Psoas muscle (tissue), 8 donors: ENCODE measurements around the gene SIRT5. TPM values are rescaled to one million over a fixed set of nuclear protein-coding genes. Genes with fewer than 3 reads are reported as not detected.

Experiments
- ATAC-seq, 4 donors: fragments of 200-7000 bp; cut with Tn5 transposase; one replicate each; pipeline ENCODE4 v1.9.1; 2020; ENCODE audit warnings: moderate library complexity in 3 of 4, mild to moderate bottlenecking in 2 of 4
- DNase-seq, 2 donors: peaks; one replicate each; pipeline ENCODE4 v3.0.0-alpha.2; 2020
- H3K27ac ChIP-seq: fragments of 200-600 bp; one replicate; pipeline ENCODE4 v1.8.0; 2022
- H3K27me3 ChIP-seq, 3 donors: fragments of 200-600 bp in 1 of 3; one replicate each; pipeline versions ENCODE4 v1.6.1 to v1.8.0; 2013 to 2022; ENCODE audit warnings: low read length in 2 of 3, mild to moderate bottlenecking in 2 of 3, moderate library complexity in 1 of 3; ENCODE audit not compliant: insufficient read depth in 3 of 3
- H3K36me3 ChIP-seq, 2 donors: fragments of 200-600 bp in 1 of 2; one replicate each; pipeline versions ENCODE4 v1.6.1 to v1.8.0; 2013 to 2022; ENCODE audit warnings: low read depth in 1 of 2, mild to moderate bottlenecking in 1 of 2, moderate library complexity in 1 of 2; ENCODE audit not compliant: insufficient read depth in 1 of 2
- H3K4me1 ChIP-seq: fragments of 200-600 bp; one replicate; pipeline ENCODE4 v1.8.0; 2022
- H3K4me3 ChIP-seq: fragments of 200-600 bp; one replicate; pipeline ENCODE4 v1.8.0; 2022; ENCODE audit warnings: mild to moderate bottlenecking
- H3K9me3 ChIP-seq: fragments of 200-600 bp; one replicate; pipeline ENCODE4 v1.8.0; 2022
- WGBS, 3 donors: extraction: QIAGEN DNeasy Blood & Tissue Kit; methylation state at CpG; one replicate each; pipeline versions ENCODE4 v1.1.6 to v1.1.7; 2013; 5-methylcytosine and 5-hydroxymethylcytosine counted together
- intact Hi-C, 2 donors: fragments of 100-400 bp; cut with DNase I; formaldehyde crosslinking; loops; one replicate each; pipeline versions ENCODE4 v1.11.0 to v1.14.2; 2022
- polyA plus RNA-seq, 3 donors: library from polyadenylated mRNA; stranded (reverse); fragments of 200-250 nt; gene quantifications; one replicate each; pipeline ENCODE4 v1.2.3, GENCODE V29; 2013
- total RNA-seq, 4 donors: library from RNA; stranded (reverse); fragmentation: NEBNext Ultra II Directional in 2 of 4; extraction: Animal tissue kit (Norgen Biotek cat#: 25700) in 2 of 4; gene quantifications; one replicate each; pipeline versions ENCODE4 v1.2.1 to v1.2.4, GENCODE V29; 2021 to 2023
- TF ChIP-seq, protein P1 (sequence below): fragments of 200-600 bp; IDR thresholded peaks from one replicate; pipeline ENCODE4 v1.8.0; 2022; ENCODE audit warnings: antibody characterized with exemption
- donor health status: healthy with polysubstance abuse.
- donor health status: DM: no; HTN: no; CAD: no; lungs with moderate emphysema.
- donor health status: Bipolar disorder and iron deficiency.
- donor health status: healthy.
- donor health status: DM: yes; HTN: yes; CAD: no.
- donor health status: DM: no; HTN: no; CAD: no.
- donor health status: DM: no; HTN: no; CAD: no.
- donor health status: DM: yes; HTN: yes; CAD: no.

SIRT5 gene
- total and polyA plus RNA-seq, 7 donors: 10.1 to 29.2 (median 19.3) TPM

DNA sequence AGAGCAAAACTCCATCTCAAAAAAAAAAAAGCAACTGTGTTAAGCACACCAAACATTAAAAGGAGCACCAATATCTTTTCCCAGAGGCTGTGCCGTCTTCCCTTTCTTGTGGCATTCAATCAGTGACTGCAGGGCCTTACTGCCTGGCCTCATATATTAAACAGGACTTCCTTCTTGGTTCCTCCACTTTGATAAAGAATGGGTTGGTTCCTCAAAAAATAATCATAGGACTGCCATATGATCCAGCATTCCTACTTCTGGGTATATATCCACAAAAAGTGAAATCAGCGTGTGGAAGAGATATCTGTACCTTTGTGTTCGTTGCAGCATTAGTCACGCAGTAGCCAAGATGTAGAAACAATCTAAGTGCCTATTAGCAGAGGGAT lies 46.7 kb upstream of the SIRT5 start:
- WGBS, 3 donors: 81 to 91% (median 89%) methylated on average over 4 of the region's 4 CpGs
- Histone ChIP-seq H3K9me3 (no peaks in the 10 kb centered on the region), H3K4me1 (peaks cover 45% of the 10 kb centered on the region), H3K4me3 (no peak overlapping the region), H3K27me3 (no peaks in the 10 kb centered on the region), H3K36me3 (no peaks in the 10 kb centered on the region), H3K27ac (peak overlapping the region; percentile 93)
- ATAC-seq (no peak), DNase-seq (no peak)
- intact Hi-C loops: loop anchor here in 1 of 2 donors (2.0 kb wide), 1 partner anchor 41 kb away; the partner anchor contains the start of gene GFOD1
- TF ChIP-seq, protein P1, sequence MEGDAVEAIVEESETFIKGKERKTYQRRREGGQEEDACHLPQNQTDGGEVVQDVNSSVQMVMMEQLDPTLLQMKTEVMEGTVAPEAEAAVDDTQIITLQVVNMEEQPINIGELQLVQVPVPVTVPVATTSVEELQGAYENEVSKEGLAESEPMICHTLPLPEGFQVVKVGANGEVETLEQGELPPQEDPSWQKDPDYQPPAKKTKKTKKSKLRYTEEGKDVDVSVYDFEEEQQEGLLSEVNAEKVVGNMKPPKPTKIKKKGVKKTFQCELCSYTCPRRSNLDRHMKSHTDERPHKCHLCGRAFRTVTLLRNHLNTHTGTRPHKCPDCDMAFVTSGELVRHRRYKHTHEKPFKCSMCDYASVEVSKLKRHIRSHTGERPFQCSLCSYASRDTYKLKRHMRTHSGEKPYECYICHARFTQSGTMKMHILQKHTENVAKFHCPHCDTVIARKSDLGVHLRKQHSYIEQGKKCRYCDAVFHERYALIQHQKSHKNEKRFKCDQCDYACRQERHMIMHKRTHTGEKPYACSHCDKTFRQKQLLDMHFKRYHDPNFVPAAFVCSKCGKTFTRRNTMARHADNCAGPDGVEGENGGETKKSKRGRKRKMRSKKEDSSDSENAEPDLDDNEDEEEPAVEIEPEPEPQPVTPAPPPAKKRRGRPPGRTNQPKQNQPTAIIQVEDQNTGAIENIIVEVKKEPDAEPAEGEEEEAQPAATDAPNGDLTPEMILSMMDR: no peak

DNA sequence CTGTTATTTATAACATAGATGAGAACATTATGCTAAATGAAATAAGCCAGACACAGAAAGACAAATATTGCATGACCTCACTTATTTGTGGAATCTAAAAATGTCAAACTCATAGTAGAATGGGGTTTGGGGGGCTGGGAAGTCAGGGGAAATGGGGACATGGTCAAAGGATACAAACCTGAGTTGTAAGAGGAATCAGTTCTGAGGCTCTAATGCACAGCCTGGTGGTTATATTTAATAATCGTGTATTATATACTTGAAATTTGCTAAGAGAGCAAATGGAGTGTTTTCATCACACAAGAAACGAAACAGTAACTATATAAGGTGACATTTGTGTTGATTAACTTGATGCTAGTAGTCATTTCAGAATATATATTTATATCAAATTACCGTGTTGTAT lies 46.2 kb upstream of the SIRT5 start:
- WGBS, 3 donors: 73 to 78% (median 74%) methylated on average over 3 of the region's 3 CpGs
- no peaks in the 10 kb centered on the region for H3K9me3 ChIP-seq
- DNase-seq: no peak
- peaks cover 39% of the 10 kb centered on the region for H3K4me1 ChIP-seq
- TF ChIP-seq, protein P1: peak; percentile 9
- no peaks in the 10 kb centered on the region for H3K36me3 ChIP-seq
- H3K4me3 ChIP-seq: no peak overlapping the region
- peak overlapping the region; percentile 93 for H3K27ac ChIP-seq
- intact Hi-C loops: no loop called here
- ATAC-seq: no peak
- H3K27me3 ChIP-seq: no peaks in the 10 kb centered on the region

DNA sequence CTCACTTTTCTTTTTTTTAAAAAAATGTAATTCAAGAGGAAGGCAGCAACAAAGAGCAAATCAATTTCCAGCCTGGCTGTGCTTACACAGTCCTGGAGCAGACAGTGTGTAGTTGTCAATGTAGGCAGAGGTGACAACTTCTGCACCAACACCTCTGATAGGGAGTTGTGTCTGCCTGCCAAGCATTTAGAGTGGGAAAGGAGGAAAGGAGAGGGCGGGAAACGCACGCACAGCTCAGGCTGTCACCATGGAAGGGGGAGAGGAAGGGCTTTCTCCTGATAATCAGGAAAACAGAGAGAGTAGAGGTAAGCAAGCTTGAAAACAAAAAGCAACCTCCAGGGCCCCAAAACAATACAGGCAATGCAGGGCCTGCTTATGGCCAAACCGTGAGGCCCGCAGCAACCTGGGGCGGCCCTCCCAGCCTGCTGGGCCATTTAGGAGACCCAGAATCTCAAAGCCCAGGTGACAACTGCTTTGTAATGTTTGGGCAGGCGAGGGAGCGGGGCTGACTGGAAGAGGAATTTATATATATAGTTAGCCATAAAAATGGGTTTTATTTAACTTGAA lies 45.5 kb upstream of the SIRT5 start:
- WGBS, 3 donors: 72 to 77% (median 74%) methylated on average over 8 of the region's 8 CpGs
- no peak for ATAC-seq
- intact Hi-C loops: no loop called here

DNA sequence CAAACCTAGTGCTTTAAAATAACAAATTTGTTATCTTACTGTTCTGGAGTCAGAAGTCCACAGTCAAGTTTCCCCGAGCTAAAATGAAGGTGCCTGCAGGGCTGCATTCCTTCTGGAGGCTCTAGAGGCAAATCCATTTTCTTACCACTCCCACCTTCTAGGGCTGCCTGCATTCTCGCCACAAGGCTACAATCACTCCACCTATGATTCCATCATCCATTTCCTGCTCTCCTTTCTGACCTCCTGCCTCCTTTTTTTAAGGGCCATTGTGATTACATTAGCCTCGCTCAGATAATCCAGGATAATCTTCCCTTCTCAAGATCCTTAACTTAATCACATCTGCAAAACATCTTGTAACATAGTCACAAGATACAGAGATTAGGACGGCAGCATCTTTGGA lies 42.4 kb upstream of the SIRT5 start:
- H3K4me1 ChIP-seq: peaks cover 10% of the 10 kb centered on the region
- H3K27ac ChIP-seq: no peak overlapping the region
- no peaks in the 10 kb centered on the region for H3K27me3 ChIP-seq
- 62 to 76% (median 75%) methylated on average over 4 of the region's 4 CpGs for WGBS, 3 donors
- ATAC-seq (no peak), DNase-seq (no peak)
- no peak overlapping the region for H3K4me3 ChIP-seq
- intact Hi-C loops: no loop called here
- TF ChIP-seq, protein P1: no peak
- no peaks in the 10 kb centered on the region for H3K36me3 ChIP-seq
- no peaks in the 10 kb centered on the region for H3K9me3 ChIP-seq

More for the DNA sequence above, 45.5 kb upstream of the SIRT5 start:
- no peaks in the 10 kb centered on the region for H3K36me3 ChIP-seq
- H3K27ac ChIP-seq: no peak overlapping the region
- H3K9me3 ChIP-seq: no peaks in the 10 kb centered on the region
- H3K27me3 ChIP-seq: no peaks in the 10 kb centered on the region
- peaks cover 34% of the 10 kb centered on the region for H3K4me1 ChIP-seq
- no peak for DNase-seq
- TF ChIP-seq, protein P1: no peak
- H3K4me3 ChIP-seq: no peak overlapping the region

DNA sequence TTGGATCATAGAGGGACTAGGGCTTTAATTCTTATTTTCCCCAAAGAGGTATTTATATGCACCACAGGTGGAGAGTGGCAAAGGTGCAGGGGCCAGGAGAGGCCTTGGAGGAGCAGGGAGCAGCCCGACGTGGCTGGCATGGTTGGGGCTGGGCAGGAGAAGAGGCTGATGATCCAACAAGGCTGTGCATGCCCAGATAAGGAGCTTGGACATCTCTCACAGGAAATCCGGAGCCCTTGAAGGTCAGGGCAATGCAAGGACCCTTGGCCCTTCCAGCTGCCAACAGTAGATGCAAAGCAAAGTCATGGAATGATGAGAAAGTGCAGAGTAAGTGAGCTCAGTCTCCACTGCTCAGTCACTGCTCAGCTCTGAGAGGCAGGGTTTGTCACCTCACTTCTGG lies 39.9 kb upstream of the SIRT5 start:
- no peaks in the 10 kb centered on the region for H3K27me3 ChIP-seq
- no peaks in the 10 kb centered on the region for H3K9me3 ChIP-seq
- H3K27ac ChIP-seq: no peak overlapping the region
- DNase-seq (no peak), ATAC-seq (no peak)
- no peak overlapping the region for H3K4me3 ChIP-seq
- no peaks in the 10 kb centered on the region for H3K36me3 ChIP-seq
- intact Hi-C loops: no loop called here
- TF ChIP-seq, protein P1: no peak
- no peaks in the 10 kb centered on the region for H3K4me1 ChIP-seq
- whole genome bisulfite sequencing, 3 donors: 67 to 85% (median 72%) methylated on average over 3 of the region's 3 CpGs
